CD4-positive, CD25-positive, alpha-beta regulatory T cell (primary cell): ENCODE measurements around the gene C10orf143. TPM values are rescaled to one million over a fixed set of nuclear protein-coding genes. Genes with fewer than 3 reads are reported as not detected.
A peak's percentile ranks its signal among the peaks of the same experiment; 100 is the strongest.
"Not testable (repeated sequence)": the region's sequence is repeated elsewhere in the genome, so short reads cannot be mapped to it uniquely, and the experiment has no call there.

Experiments
- ATAC-seq, 2 donors: fragments of 150-1000 bp; cut with Tn5 transposase; one replicate each; pipeline ENCODE4 v1.10.0; 2021; ENCODE audit warnings: low read depth in 2 of 2, moderate number of reproducible peaks in 2 of 2, moderate library complexity in 1 of 2
- DNase-seq, 3 donors: peaks; one replicate each; pipeline versions ENCODE4 v3.0.0 to v3.0.0-alpha.2; 2012 to 2022; ENCODE audit warnings: mixed read lengths in 1 of 3
- H3K27ac ChIP-seq: one replicate; pipeline ENCODE4 v1.7.0; 2013; ENCODE audit warnings: mild to moderate bottlenecking, low read length; ENCODE audit not compliant: insufficient read depth, poor library complexity, severe bottlenecking
- H3K27me3 ChIP-seq: one replicate; pipeline ENCODE4 v1.7.0; 2013; ENCODE audit warnings: low read length; ENCODE audit not compliant: control insufficient read depth, insufficient read depth
- H3K36me3 ChIP-seq: one replicate; pipeline ENCODE4 v1.7.0; 2013; ENCODE audit warnings: mild to moderate bottlenecking, low read length, moderate library complexity; ENCODE audit not compliant: control insufficient read depth, insufficient read depth
- H3K4me1 ChIP-seq: 2 replicates; pipeline ENCODE4 v1.7.0; 2013; ENCODE audit warnings: mild to moderate bottlenecking, low read length; ENCODE audit not compliant: insufficient read depth, control insufficient read depth, poor library complexity, severe bottlenecking
- H3K4me3 ChIP-seq: one replicate; pipeline ENCODE4 v1.7.0; 2013; ENCODE audit warnings: low read depth, mild to moderate bottlenecking, low read length, moderate library complexity
- H3K9me3 ChIP-seq, 2 experiments: 1 replicate in 1 of 2; 2 replicates in 1 of 2; pipeline ENCODE4 v1.7.0; 2013; ENCODE audit warnings: low read length in 2 of 2, mild to moderate bottlenecking in 1 of 2, moderate library complexity in 1 of 2; ENCODE audit not compliant: control insufficient read depth in 2 of 2
- H3K27ac Mint-ChIP-seq, 3 donors: one replicate each; pipeline ENCODE4 v1.8.0; 2020 to 2022; ENCODE audit warnings: mild to moderate bottlenecking in 3 of 3, mixed read lengths in 3 of 3, moderate library complexity in 2 of 3
- H3K27me3 Mint-ChIP-seq: one replicate; pipeline ENCODE4 v1.8.0; 2022; ENCODE audit warnings: mild to moderate bottlenecking, mixed read lengths
- H3K36me3 Mint-ChIP-seq: one replicate; pipeline ENCODE4 v1.8.0; 2020; ENCODE audit warnings: mixed read lengths
- H3K4me1 Mint-ChIP-seq, 4 donors: one replicate each; pipeline ENCODE4 v1.8.0; 2020 to 2022; ENCODE audit warnings: mixed read lengths in 4 of 4, mild to moderate bottlenecking in 1 of 4
- H3K4me3 Mint-ChIP-seq, 4 donors: one replicate each; pipeline ENCODE4 v1.8.0; 2020 to 2022; ENCODE audit warnings: mild to moderate bottlenecking in 4 of 4, mixed read lengths in 4 of 4, moderate library complexity in 3 of 4
- H3K9me3 Mint-ChIP-seq, 7 donors: one replicate each; pipeline ENCODE4 v1.8.0; 2020 to 2022; ENCODE audit warnings: mixed read lengths in 7 of 7, mild to moderate bottlenecking in 3 of 7, moderate library complexity in 2 of 7
- polyA plus RNA-seq, 4 donors: library from polyadenylated mRNA; unstranded; fragments of 300-500 nt; fragmentation: Illumina TruSeq; gene quantifications; one replicate each; pipeline ENCODE4 v1.2.3, GENCODE V29; 2021
- total RNA-seq: library from RNA; stranded (reverse); gene quantifications from one replicate; pipeline ENCODE4 v1.2.3, GENCODE V29; 2022

Gene C10orf143
- total and polyA plus RNA-seq, 5 donors from 2014 or later = 7.7 to 28.9 (median 22.6) TPM

DNA sequence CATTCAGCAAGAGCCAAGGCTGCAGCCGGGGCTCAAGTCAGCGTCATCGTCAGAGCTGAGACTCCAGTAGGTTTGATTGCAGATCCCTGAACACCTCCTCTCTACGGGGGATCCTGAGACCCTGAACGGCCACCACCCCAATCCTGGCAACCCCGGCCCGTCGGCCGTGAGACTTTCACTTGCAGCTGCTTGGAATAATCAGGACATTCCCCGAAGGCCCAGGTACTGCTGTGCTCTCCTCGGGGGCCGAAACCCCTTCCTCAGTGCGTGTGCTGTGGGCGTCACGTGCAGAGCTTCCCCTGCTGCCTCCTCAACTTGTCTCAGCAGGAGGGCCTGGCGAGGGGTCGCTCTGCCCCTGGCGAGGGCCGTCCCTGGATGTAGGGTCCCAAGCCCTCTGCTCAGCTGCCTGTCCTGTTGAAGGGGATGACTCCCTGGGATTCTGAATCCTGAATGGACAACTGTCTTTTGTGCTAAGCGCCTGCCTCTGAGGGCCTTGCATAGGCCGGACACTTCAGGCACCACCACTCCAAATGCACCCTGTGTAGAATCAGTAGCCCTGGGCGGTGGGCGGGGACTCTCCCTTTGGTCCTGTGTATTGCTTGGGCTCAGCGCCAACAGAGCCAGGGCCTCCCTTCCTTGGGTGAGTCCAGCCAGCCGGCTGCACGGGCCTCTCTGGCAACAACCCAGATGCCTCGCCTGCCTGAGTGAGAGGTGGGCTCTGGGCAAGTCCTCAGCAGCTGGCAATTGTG is 82.7 kb downstream of the C10orf143 start:
- peaks cover 5% of the 10 kb centered on the region for H3K27me3 Mint-ChIP-seq
- peak overlapping the region in 1 of 3 donors; percentile 52 for H3K27ac Mint-ChIP-seq
- H3K4me3 ChIP-seq = no peak overlapping the region
- no peak overlapping the region for H3K27ac ChIP-seq
- DNase-seq = no peak
- H3K36me3 ChIP-seq = no peaks in the 10 kb centered on the region
- H3K4me1 ChIP-seq = no peaks in the 10 kb centered on the region
- no peak for ATAC-seq
- H3K9me3 Mint-ChIP-seq = peaks cover 0 to 2% (median 0%) of the 10 kb centered on the region in 7 donors
- no peaks in the 10 kb centered on the region for H3K36me3 Mint-ChIP-seq
- H3K27me3 ChIP-seq = no peaks in the 10 kb centered on the region
- H3K4me3 Mint-ChIP-seq = no peak overlapping the region
- H3K9me3 ChIP-seq = no peaks in the 10 kb centered on the region
- H3K4me1 Mint-ChIP-seq = no peaks in the 10 kb centered on the region

DNA sequence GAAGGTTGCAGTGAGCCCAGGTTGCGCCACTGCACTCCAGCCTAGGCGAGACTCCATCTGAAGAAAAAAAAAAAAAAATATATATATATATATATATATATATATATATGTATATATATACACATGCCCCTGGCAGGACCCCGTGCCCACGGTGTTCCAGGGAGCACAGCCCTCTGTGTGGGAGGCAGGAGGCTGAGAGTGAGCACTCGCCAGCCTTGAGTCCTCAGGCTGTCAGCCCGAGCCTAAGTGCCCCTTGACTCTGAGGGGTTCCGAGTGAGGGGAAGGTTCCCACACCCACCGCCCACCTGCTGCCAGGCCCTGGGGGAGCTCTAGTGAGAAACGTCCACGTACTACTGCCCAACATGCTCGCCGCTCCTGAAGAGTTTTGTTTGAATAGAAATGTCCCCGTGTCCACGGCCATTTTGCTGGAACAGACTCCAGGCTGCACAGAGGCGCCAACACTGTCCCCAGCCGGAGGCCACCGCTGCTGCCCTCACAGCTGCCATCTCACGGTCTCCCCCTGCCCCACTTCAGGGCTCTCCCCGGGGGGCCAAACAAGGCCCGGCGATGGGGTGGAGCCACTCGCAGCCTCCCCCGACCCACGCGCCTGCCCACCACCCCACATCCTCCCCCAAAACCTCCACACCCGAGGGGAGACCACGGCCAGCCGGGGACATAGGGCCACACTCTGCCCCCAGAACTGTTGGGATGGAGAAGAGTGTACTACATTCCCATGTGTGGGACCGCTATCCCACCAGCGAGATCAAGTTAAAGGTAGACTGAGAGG is 83.8 kb downstream of the C10orf143 start:
- no peak overlapping the region for H3K4me3 ChIP-seq

DNA sequence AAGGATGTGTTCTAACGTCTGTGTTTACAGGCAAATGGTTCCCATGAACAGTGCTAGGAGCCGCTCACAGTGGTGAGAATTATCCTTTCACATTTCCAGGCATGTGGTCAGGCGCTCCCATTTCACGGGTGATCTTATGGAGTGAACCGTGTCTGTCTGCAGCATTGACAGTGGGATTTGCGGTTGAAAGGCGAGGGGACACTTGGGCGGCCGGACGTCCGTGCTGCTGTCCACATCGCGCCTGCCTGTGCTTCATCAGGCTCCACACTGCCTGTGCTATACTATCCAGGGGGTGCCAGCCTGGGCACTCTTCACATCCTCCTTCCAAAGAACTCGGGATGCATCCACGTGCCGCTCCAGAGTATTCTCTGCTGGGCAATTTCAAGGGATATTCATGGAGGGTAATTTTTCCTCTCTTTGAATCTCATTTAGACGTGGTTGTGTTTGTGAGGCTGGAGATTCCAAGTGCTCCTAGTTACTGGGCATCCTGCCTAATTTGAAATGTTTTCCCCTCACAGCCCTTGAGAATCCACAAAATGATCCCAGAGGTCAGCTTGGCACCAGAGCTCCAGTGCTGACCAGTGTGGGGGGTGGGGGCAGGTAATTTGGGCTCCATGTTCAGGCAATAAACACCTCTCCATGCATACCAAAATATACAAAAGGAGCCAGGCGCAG is 84.7 kb downstream of the C10orf143 start:
- Histone ChIP-seq H3K4me3 (no peak overlapping the region), H3K4me1 (no peaks in the 10 kb centered on the region), H3K27me3 (no peaks in the 10 kb centered on the region), H3K36me3 (no peaks in the 10 kb centered on the region), H3K9me3 (no peaks in the 10 kb centered on the region), H3K27ac (no peak overlapping the region)
- Mint-ChIP-seq H3K27me3 (peaks cover 5% of the 10 kb centered on the region), H3K4me1 (no peaks in the 10 kb centered on the region), H3K9me3 (no peaks in the 10 kb centered on the region), H3K36me3 (no peaks in the 10 kb centered on the region), H3K27ac (no peak overlapping the region), H3K4me3 (no peak overlapping the region)
- ATAC-seq = no peak
- no peak for DNase-seq

More for the DNA sequence above, 83.8 kb downstream of the C10orf143 start:
- ATAC-seq = no peak
- DNase-seq = no peak
- no peaks in the 10 kb centered on the region for H3K36me3 ChIP-seq
- Mint-ChIP-seq H3K27me3 (peaks cover 5% of the 10 kb centered on the region), H3K4me3 (no peak overlapping the region), H3K27ac (no peak overlapping the region), H3K9me3 (peaks cover 0 to 2% (median 0%) of the 10 kb centered on the region in 7 donors), H3K4me1 (no peaks in the 10 kb centered on the region), H3K36me3 (no peaks in the 10 kb centered on the region)
- no peaks in the 10 kb centered on the region for H3K9me3 ChIP-seq
- no peaks in the 10 kb centered on the region for H3K4me1 ChIP-seq
- no peak overlapping the region for H3K27ac ChIP-seq
- H3K27me3 ChIP-seq = no peaks in the 10 kb centered on the region

DNA sequence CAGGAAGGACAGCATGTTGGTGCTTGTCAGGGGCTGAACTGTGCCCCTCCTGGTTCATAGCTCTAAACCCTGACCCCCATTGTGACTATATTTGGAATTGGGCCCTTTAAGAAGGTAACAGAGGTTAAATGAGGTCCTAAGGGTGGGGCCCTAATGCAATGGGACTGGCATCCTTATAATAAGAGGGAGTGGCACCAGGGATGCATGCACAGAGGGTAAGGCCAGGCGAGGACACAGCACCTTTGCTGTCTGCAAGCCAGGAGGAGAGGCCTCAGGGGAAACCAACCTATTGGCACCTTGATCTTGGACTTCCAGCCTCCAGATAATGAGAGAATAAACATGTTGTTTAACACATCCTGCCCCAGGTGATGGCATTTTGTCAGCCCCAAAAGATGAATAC is 85.3 kb downstream of the C10orf143 start:
- Histone ChIP-seq H3K9me3 (no peaks in the 10 kb centered on the region), H3K36me3 (no peaks in the 10 kb centered on the region), H3K4me1 (no peaks in the 10 kb centered on the region), H3K27ac (no peak overlapping the region), H3K27me3 (no peaks in the 10 kb centered on the region), H3K4me3 (no peak overlapping the region)
- H3K27ac Mint-ChIP-seq = no peak overlapping the region
- no peaks in the 10 kb centered on the region for H3K9me3 Mint-ChIP-seq
- no peaks in the 10 kb centered on the region for H3K36me3 Mint-ChIP-seq
- H3K4me1 Mint-ChIP-seq = no peaks in the 10 kb centered on the region
- peaks cover 5% of the 10 kb centered on the region for H3K27me3 Mint-ChIP-seq
- no peak overlapping the region for H3K4me3 Mint-ChIP-seq
- ATAC-seq = no peak
- no peak for DNase-seq

DNA sequence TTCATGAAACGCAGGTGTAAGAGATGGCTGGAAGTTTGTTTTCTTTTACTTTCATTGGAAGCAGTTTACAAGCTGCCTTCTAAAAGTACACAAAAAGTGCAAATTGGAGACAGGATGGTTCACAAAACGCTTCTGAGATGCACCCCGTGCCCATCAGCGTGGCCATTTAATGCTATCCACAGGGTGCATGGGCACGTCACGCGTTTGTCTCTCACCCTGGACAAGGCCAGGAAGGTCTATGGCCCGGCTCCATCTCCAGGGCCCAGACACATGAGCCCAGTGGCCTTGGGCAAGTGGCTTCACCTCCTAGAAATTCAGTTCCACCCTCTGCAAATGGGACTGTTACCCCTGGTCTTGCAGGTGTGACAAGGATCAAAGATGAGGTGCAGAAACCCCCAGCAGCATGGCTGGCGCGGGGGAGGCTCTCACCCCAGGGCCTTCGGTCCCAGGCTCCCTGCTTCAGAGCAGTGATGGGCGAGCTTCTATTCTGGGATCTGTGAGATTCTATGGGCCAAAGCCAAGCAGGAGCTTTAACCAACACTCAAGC is 85.8 kb downstream of the C10orf143 start:
- no peaks in the 10 kb centered on the region for H3K36me3 Mint-ChIP-seq
- H3K27me3 Mint-ChIP-seq = peaks cover 5% of the 10 kb centered on the region
- no peak overlapping the region for H3K27ac Mint-ChIP-seq
- H3K9me3 Mint-ChIP-seq = no peaks in the 10 kb centered on the region
- H3K4me1 Mint-ChIP-seq = no peaks in the 10 kb centered on the region
- H3K9me3 ChIP-seq = no peaks in the 10 kb centered on the region
- ATAC-seq (no peak), DNase-seq (no peak)
- no peaks in the 10 kb centered on the region for H3K4me1 ChIP-seq
- H3K27me3 ChIP-seq = no peaks in the 10 kb centered on the region
- no peaks in the 10 kb centered on the region for H3K36me3 ChIP-seq
- no peak overlapping the region for H3K4me3 ChIP-seq
- no peak overlapping the region for H3K27ac ChIP-seq
- H3K4me3 Mint-ChIP-seq = no peak overlapping the region

DNA sequence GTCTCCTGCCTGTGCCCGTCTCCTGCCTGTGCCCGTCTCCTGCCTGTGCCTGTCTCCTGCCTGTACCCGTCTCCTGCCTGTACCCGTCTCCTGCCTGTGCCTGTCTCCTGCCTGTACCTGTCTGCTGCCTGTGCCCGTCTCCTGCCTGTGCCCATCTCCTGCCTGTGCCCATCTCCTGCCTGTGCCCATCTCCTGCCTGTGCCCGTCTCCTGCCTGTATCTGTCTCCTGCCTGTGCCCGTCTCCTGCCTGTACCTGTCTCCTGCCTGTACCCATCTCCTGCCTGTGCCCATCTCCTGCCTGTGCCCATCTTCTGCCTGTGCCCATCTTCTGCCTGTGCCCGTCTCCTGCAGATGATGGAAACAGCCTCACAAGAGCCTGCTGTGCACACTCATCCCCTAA is 86.3 kb downstream of the C10orf143 start:
- H3K27me3 Mint-ChIP-seq, H3K27ac Mint-ChIP-seq: not testable (repeated sequence)

DNA sequence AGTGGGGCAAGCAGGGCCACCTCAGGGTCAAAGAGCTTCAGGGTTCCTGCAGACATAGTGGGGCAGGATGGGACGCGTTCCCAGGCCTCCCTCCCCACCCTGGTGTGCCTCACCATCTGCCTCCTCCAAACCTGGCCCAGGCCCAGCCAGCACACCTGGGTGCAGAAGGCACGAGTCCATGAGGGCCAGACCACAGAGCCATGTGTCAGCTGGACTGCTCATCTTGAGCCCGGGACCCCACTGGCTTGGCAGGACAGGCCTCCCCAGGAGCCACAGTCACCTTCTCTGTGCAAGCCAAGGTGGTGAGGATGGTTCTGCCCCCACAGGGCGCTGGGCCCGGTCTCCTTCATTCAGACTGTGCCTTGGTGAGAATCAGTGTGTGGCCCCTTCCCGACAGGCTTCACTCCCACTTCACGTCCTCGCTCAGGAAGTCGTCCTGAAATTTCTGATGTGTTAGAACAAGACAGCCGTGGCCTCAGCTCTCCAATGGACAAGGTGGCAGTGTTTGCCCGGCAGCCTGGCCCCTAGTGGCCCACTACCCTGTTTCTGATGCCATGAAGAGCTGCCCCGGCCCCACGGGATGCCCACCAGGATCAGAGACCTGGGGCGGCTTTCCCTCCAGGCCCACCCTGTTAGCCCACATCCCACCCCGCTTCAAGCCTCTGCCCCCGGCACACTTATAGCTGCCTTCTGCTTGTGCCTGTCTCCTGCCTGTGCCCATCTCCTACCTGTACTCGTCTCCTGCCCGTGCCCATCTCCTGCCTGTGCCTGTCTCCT is 87.0 kb downstream of the C10orf143 start:
- Histone ChIP-seq H3K4me3 (no peak overlapping the region), H3K27me3 (no peaks in the 10 kb centered on the region), H3K9me3 (no peaks in the 10 kb centered on the region), H3K27ac (no peak overlapping the region), H3K36me3 (no peaks in the 10 kb centered on the region), H3K4me1 (no peaks in the 10 kb centered on the region)
- Mint-ChIP-seq H3K36me3 (no peaks in the 10 kb centered on the region), H3K4me3 (no peak overlapping the region), H3K9me3 (no peaks in the 10 kb centered on the region), H3K4me1 (peaks cover 0 to under 1% (median under 1%) of the 10 kb centered on the region in 4 donors), H3K27me3 (peaks cover 5% of the 10 kb centered on the region), H3K27ac (no peak overlapping the region)
- DNase-seq = no peak
- no peak for ATAC-seq

More for the DNA sequence above, 86.3 kb downstream of the C10orf143 start:
- H3K27ac ChIP-seq, H3K4me3 ChIP-seq, H3K36me3 Mint-ChIP-seq, H3K36me3 ChIP-seq, H3K4me3 Mint-ChIP-seq, H3K9me3 Mint-ChIP-seq, H3K4me1 Mint-ChIP-seq, H3K9me3 ChIP-seq, H3K4me1 ChIP-seq, DNase-seq, H3K27me3 ChIP-seq, ATAC-seq: not testable (repeated sequence)
